ENCODE measurements around the gene RAI1.
"Not testable (repeated sequence)": the region's sequence is repeated elsewhere in the genome, so short reads cannot be mapped to it uniquely, and the experiment has no call there.

Gene RAI1

GRCh38 chr17:17681187-17681743 is at the start of gene RAI1:
Gene RAI1, plus strand, starts transcription at chr17:17681458. Its CDS starts 111,491 bp downstream, at chr17:17792949.
- FAIRE-seq (no peak), DNase-seq (ENCODE audit: insufficient read length, low spot score) (peak; percentile 93)
- peak; percentile 48 for TF ChIP-seq POLR2A (IDR thresholded peaks at IDR 0.05; ENCODE audit: low read depth, low read length)

- not testable (repeated sequence) for FAIRE-seq; DNase-seq (ENCODE audit: insufficient read length, low spot score)
Observed at GRCh38 chr17:17632690-17633089, 48.6 kb upstream of the RAI1 start.

GRCh38 chr17:17633310-17633709 is 47.9 kb upstream of the RAI1 start:
- DNase-seq (ENCODE audit: insufficient read length, low spot score), result no peak
- TF ChIP-seq POLR2A (IDR thresholded peaks at IDR 0.05; ENCODE audit: low read depth, low read length), result no peak
- no peak for FAIRE-seq

- DNase-seq (ENCODE audit: insufficient read length, low spot score) (no peak), FAIRE-seq (no peak)
- TF ChIP-seq POLR2A (IDR thresholded peaks at IDR 0.05; ENCODE audit: low read depth, low read length), result no peak
Observed at GRCh38 chr17:17635126-17635525, 46.1 kb upstream of the RAI1 start.

- DNase-seq (ENCODE audit: insufficient read length, low spot score); FAIRE-seq: not testable (repeated sequence)
Observed at GRCh38 chr17:17635537-17636271, 45.6 kb upstream of the RAI1 start.

- no peak for TF ChIP-seq POLR2A (IDR thresholded peaks at IDR 0.05; ENCODE audit: low read depth, low read length)
- FAIRE-seq, result no peak
- DNase-seq (ENCODE audit: insufficient read length, low spot score), result no peak
Observed at GRCh38 chr17:17636272-17636885, 44.9 kb upstream of the RAI1 start.

GRCh38 chr17:17638467-17638866 is 42.8 kb upstream of the RAI1 start:
- no peak for TF ChIP-seq POLR2A (IDR thresholded peaks at IDR 0.05; ENCODE audit: low read depth, low read length)
- FAIRE-seq (no peak), DNase-seq (ENCODE audit: insufficient read length, low spot score) (no peak)

GRCh38 chr17:17639661-17640270 is 41.5 kb upstream of the RAI1 start:
- not testable (repeated sequence) for DNase-seq (ENCODE audit: insufficient read length, low spot score); FAIRE-seq

- peak; percentile 86 for DNase-seq (ENCODE audit: insufficient read length, low spot score)
- no peak for TF ChIP-seq POLR2A (IDR thresholded peaks at IDR 0.05; ENCODE audit: low read depth, low read length)
- peak; percentile 78 for FAIRE-seq
Observed at GRCh38 chr17:17641621-17642409, 39.4 kb upstream of the RAI1 start.

GRCh38 chr17:17645148-17645547 is 36.1 kb upstream of the RAI1 start:
- not testable (repeated sequence) for DNase-seq (ENCODE audit: insufficient read length, low spot score); FAIRE-seq

- DNase-seq (ENCODE audit: insufficient read length, low spot score), result no peak
- no peak for FAIRE-seq
- no peak for TF ChIP-seq POLR2A (IDR thresholded peaks at IDR 0.05; ENCODE audit: low read depth, low read length)
Observed at GRCh38 chr17:17645961-17646360, 35.3 kb upstream of the RAI1 start.

- FAIRE-seq, result no peak
- no peak for DNase-seq (ENCODE audit: insufficient read length, low spot score)
- no peak for TF ChIP-seq POLR2A (IDR thresholded peaks at IDR 0.05; ENCODE audit: low read depth, low read length)
Observed at GRCh38 chr17:17647524-17648178, 33.6 kb upstream of the RAI1 start.

- FAIRE-seq (no peak), DNase-seq (ENCODE audit: insufficient read length, low spot score) (no peak)
- no peak for TF ChIP-seq POLR2A (IDR thresholded peaks at IDR 0.05; ENCODE audit: low read depth, low read length)
Observed at GRCh38 chr17:17648762-17649161, 32.5 kb upstream of the RAI1 start.
